HG02678 (cell line): ENCODE results near the gene HS3ST6.
"Not testable (repeated sequence)": the region's sequence is repeated elsewhere in the genome, so short reads cannot be mapped to it uniquely, and the experiment has no call there.

Experiments used
- ATAC-seq: cut with Tn5 transposase; IDR thresholded peaks from one replicate; pipeline ENCODE4 v1.9.1; 2021; ENCODE audit warnings: mild to moderate bottlenecking, moderate library complexity; ENCODE audit not compliant: unreplicated experiment

Gene HS3ST6

GRCh38 chr16:1884155-1884760 is 34.0 kb downstream of the HS3ST6 start:
- ATAC-seq, result no peak

DNA sequence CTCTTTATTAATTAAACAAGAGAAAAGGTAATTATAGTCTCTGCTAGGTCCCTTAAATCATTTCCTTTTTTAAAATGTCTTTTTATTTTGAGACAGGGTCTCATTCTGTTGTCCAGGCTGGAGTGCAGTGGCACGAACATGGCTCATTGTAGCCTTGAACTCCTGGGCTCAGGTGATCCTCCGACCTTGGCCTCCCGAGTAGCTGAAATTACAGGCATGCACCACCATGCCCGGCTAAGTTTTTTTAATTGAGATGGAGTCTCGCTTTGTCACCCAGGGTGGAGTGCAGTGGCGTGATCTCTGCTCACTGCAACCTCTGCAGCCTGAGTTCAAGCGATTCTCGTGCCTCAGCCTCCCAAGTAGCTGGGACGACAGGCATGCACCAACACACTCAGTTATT is 37.0 kb downstream of the HS3ST6 start:
- ATAC-seq, result not testable (repeated sequence)

DNA sequence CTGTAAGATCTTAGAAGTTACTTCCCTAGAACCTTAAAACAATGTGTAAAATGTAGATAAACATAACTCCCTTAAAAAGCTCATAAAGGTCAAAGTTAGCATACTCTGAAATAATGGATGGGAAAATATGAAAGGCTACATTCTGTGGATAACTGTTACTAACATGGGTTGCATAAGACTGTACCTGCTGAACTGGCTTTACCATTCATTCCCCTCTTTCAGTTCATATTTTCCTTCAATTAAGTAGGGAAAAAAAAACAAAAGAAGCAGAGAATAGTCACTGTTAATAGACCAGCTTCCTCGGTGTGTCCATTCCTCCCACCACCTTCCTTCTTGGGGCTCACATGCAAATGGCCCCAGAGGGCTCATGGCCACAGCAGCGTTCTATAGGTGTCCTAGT is 38.7 kb downstream of the HS3ST6 start:
- ATAC-seq, result no peak

DNA sequence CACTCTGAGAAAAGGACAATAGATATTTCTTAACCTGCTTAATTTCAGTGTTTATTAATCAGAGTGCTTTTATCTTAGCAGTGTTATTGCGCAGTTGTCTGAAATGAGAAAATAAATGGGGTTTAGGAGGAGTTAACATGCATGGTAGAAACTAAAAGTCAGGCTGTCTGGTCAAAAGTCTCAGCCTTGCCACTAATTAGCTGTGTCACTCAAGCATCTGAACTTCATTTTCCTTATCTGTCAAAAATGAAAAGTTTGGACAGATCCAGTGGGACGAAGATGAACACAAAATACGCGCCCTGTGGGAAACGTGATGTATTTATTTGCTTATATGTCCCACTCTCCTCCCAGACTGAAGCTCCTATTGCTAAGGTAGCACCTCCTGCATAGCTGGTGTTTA is 40.0 kb downstream of the HS3ST6 start:
- ATAC-seq, result no peak

- no peak for ATAC-seq
Measured at GRCh38 chr16:1877804-1878203, 40.4 kb downstream of the HS3ST6 start.

DNA sequence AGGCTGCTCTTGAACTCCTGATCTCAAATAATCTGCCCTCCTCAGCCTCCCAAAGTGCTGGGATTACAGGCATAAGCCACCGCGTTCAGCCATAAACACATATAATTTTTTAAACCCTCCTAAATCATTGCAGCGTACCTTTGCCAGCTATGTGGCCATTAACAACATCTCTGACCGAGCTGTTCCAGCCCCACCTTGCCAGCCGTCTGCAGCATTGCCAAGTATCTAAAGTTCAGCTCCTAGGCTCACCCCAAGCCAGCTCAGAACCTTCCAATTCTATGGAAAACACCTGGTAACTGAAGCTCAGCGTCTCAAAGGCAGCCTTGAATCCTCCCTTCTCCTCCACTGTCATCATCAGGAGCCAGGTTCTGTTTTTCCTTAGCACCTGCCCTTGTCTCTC is 41.1 kb downstream of the HS3ST6 start:
- ATAC-seq, result no peak

- no peak for ATAC-seq
Measured at GRCh38 chr16:1876468-1876867, 41.7 kb downstream of the HS3ST6 start.

DNA sequence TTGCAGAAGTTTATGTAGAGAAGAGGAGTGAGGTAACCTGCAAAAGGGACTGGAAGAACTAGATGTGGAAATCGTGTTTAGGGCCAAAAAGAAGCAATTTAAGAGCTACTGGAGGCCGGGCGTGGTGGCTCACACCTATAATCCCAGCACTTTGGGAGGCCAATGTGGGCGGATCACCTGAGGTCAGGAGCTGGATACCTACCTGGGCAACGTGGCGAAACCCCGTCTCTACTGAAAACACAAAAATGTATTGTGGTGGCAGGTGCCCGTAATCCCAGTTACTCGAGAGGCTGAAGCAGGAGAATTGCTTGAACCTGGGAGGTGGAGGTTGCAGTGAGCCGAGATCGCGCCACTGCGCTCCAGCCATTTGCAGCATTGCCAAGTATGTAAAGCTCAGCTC is 42.1 kb downstream of the HS3ST6 start:
- ATAC-seq, result not testable (repeated sequence)

DNA sequence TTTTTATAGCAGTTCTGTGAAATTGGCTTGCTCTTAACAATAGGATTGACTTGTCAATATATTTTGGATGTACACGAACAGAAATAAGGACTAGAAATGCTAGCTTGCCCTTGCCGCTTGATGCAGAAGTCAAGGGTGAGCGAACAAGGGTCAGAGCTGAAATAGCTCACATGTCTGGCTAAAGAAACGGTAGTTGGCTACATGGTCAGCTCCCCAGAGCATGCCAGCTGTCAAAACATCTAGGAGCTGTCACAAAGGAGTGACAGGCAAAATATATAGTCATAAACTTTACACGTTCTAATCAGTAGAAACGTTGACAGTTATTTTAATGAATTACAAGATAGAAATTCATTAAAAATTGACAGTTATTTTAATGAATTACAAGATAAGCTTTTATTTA is 43.4 kb downstream of the HS3ST6 start:
- ATAC-seq, result no peak

DNA sequence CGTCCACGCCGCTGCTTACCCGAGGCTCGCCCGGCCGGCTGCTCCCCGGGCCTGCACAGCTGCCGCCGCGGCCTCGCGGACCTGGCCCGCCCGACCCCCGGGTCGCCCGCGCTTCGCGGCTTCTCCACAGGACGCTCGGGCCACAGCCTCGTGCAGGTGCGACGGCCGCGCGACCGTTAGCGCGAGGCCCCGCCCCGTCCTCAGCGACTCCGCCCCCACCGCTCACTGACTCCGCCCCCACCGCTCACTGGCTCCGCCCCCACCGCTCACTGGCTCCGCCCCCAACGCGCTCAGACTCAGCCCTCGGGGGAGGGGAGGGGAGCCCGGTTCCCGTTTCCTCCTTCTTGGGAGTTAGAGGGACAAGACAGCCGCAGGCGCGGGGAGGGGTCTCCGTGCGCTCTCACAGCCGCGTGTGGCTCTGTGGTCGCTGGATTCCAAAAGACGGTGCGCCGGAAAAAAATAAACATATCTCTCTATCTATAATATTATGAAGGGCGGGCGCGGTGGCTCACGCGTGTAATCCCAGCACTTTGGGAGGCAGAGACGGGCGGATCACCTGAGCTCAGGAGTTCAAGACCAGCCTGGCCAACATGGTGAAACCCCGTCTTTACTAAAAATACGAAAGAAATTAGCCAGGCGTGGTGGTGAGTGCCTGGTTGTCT is 46.1 kb downstream of the HS3ST6 start, which contains the start of gene MEIOB:
MEIOB (minus strand) TSS at position 191 of the 662 bp plus-strand sequence. CDS start 3,989 bp downstream, outside the sequence.
- ATAC-seq, result no peak

GRCh38 chr16:1870365-1871082 is 47.7 kb downstream of the HS3ST6 start:
- ATAC-seq, result no peak

GRCh38 chr16:1865902-1866690 is 52.1 kb downstream of the HS3ST6 start:
- no peak for ATAC-seq

DNA sequence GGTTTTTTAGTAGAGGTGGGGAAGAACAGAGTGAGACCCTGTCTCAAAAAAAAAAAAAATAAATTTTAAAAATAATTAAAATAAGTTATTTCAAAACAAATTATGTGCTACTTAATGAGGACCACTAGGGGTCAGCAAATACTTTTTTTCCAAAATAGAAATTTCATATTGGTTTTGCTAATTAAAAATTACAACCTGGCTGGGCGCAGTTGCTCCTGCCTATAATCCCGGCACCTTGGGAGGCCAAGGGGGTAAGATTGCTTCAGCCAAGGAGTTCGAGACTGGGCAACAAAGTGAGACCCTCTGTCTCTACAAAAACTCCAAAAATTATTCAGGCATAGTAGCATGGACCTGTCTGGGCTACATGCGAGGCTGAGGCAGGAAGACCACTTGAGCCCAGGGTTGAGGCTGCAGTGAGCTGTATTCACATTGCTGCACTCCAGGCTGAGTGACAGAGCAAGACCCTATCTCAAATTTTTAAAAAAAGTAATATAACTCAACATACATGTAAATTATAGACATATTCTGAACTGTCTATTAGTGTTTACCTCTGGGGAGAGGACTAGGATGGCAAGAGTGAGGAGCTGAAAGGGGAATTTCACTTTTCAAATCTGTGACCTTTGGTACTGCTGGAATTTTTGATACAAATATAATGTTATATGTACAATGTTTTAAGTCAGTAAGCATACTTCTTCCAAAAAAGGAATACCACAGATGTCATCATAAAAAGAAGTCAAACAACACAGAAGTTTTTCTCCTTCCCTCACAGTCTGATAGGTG is 54.3 kb downstream of the HS3ST6 start:
- ATAC-seq, result no peak

GRCh38 chr16:1862394-1862793 is 55.8 kb downstream of the HS3ST6 start:
- ATAC-seq, result no peak

DNA sequence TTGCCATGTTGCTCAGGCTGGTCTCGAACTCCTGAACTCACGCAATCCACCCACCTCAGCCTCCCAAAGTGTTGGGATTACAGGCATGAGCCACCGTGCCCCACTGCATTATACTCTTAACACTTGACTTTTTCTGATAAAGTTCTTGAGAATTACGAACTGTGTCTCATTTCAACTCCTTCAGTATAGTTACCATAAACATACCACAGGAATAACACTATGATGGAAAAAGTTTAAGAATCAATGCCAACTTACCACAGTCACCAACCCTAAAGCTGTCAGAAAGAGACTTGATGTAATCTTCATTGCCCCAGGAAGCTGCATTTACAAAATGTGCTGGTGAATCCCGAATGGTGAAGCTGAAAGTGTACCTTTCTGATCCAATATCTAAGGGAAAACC is 56.5 kb downstream of the HS3ST6 start:
- no peak for ATAC-seq
